CD14-positive monocyte (primary cell): Measurements from ENCODE around the gene PIK3C3. TPM values are rescaled to one million over a fixed set of nuclear protein-coding genes. Genes with fewer than 3 reads are reported as not detected.

Experiments
- DNase-seq, 3 donors: peaks; one replicate each; pipeline ENCODE4 v3.0.0-alpha.2; 2011 to 2022
- H2AFZ ChIP-seq: 2 replicates; pipeline ENCODE4 v1.6.0; 2012; ENCODE audit warnings: mild to moderate bottlenecking, low read depth, low read length, inconsistent platforms; ENCODE audit not compliant: insufficient read depth, poor library complexity, severe bottlenecking
- H3K27ac ChIP-seq, 2 donors: 1 replicate in 1 of 2; 2 replicates in 1 of 2; pipeline ENCODE4 v1.5.1; 2012 to 2013; ENCODE audit warnings: low read length in 2 of 2, control low read depth in 1 of 2, inconsistent platforms in 1 of 2, low read depth in 1 of 2, mild to moderate bottlenecking in 1 of 2
- H3K27me3 ChIP-seq, 2 donors: one replicate each; pipeline versions ENCODE4 v1.6.0 to v1.6.1; 2011 to 2013; ENCODE audit warnings: low read length in 2 of 2; ENCODE audit not compliant: control insufficient read depth in 2 of 2, insufficient read depth in 2 of 2
- H3K36me3 ChIP-seq, 2 donors: replicated peaks in 1 of 2; 1 replicate in 1 of 2; 2 replicates in 1 of 2; pipeline versions ENCODE4 v1.5.1 to v1.6.1; 2012 to 2013; ENCODE audit warnings: low read length in 2 of 2, control low read depth in 1 of 2, inconsistent platforms in 1 of 2, mild to moderate bottlenecking in 1 of 2; ENCODE audit not compliant: insufficient read depth in 2 of 2, control insufficient read depth in 1 of 2
- H3K4me1 ChIP-seq, 2 donors: 1 replicate in 1 of 2; 2 replicates in 1 of 2; pipeline versions ENCODE4 v1.5.1 to v1.6.1; 2012 to 2013; ENCODE audit warnings: low read length in 2 of 2, control low read depth in 1 of 2, inconsistent platforms in 1 of 2, mild to moderate bottlenecking in 1 of 2, moderate library complexity in 1 of 2; ENCODE audit not compliant: insufficient read depth in 2 of 2, control insufficient read depth in 1 of 2
- H3K4me2 ChIP-seq: replicated peaks from 2 replicates; pipeline ENCODE3; 2012; ENCODE audit warnings: low read length, moderate library complexity, mild to moderate bottlenecking; ENCODE audit not compliant: poor library complexity, severe bottlenecking; ENCODE audit errors: extremely low read depth
- H3K4me3 ChIP-seq, 3 experiments: fragments of 200-600 bp in 1 of 3; sonication (generic) in 1 of 3; replicated peaks in 1 of 3; 1 replicate in 2 of 3; 2 replicates in 1 of 3; pipeline ENCODE4 v1.5.1; 2011 to 2013; ENCODE audit warnings: low read length in 3 of 3, mild to moderate bottlenecking in 3 of 3, control low read depth in 2 of 3, low read depth in 2 of 3, inconsistent platforms in 1 of 3, moderate library complexity in 1 of 3
- H3K79me2 ChIP-seq: 2 replicates; pipeline ENCODE4 v1.6.0; 2012; ENCODE audit warnings: mild to moderate bottlenecking, control low read depth, inconsistent platforms, low read length, moderate library complexity; ENCODE audit not compliant: insufficient read depth
- H3K9ac ChIP-seq: 2 replicates; pipeline ENCODE4 v1.6.0; 2017; ENCODE audit warnings: low read length, mild to moderate bottlenecking; ENCODE audit not compliant: insufficient read depth, poor library complexity, severe bottlenecking
- H3K9me3 ChIP-seq, 2 donors: replicated peaks in 1 of 2; 1 replicate in 1 of 2; 2 replicates in 1 of 2; pipeline versions ENCODE4 v1.5.1 to v1.6.1; 2012 to 2013; ENCODE audit warnings: low read length in 2 of 2, control low read depth in 1 of 2; ENCODE audit not compliant: control insufficient read depth in 1 of 2, insufficient read depth in 1 of 2
- H4K20me1 ChIP-seq: 2 replicates; pipeline ENCODE4 v1.6.0; 2012; ENCODE audit warnings: mild to moderate bottlenecking, low read length, control low read depth, moderate library complexity; ENCODE audit not compliant: insufficient read depth
- H3K27ac Mint-ChIP-seq, 7 donors: one replicate each; pipeline ENCODE4 v1.8.0; 2020; ENCODE audit warnings: mild to moderate bottlenecking in 7 of 7, mixed read lengths in 7 of 7, moderate library complexity in 6 of 7, inconsistent platforms in 2 of 7
- H3K27me3 Mint-ChIP-seq, 3 donors: one replicate each; pipeline ENCODE4 v1.8.0; 2021 to 2022; ENCODE audit warnings: low read depth in 3 of 3, mild to moderate bottlenecking in 3 of 3, mixed read lengths in 3 of 3, moderate library complexity in 3 of 3, inconsistent platforms in 1 of 3
- H3K36me3 Mint-ChIP-seq, 2 donors: one replicate each; pipeline ENCODE4 v1.8.0; 2020; ENCODE audit warnings: mixed read lengths in 2 of 2, inconsistent platforms in 1 of 2, mild to moderate bottlenecking in 1 of 2
- H3K4me1 Mint-ChIP-seq: one replicate; pipeline ENCODE4 v1.8.0; 2020; ENCODE audit warnings: mild to moderate bottlenecking, mixed read lengths
- H3K4me3 Mint-ChIP-seq, 2 donors: one replicate each; pipeline ENCODE4 v1.8.0; 2020; ENCODE audit warnings: mild to moderate bottlenecking in 2 of 2, mixed read lengths in 2 of 2, moderate library complexity in 1 of 2
- H3K9me3 Mint-ChIP-seq, 7 donors: one replicate each; pipeline ENCODE4 v1.8.0; 2020 to 2022; ENCODE audit warnings: mixed read lengths in 7 of 7, mild to moderate bottlenecking in 6 of 7, moderate library complexity in 6 of 7, inconsistent platforms in 2 of 7
- WGBS: methylation state at CpG from one replicate; pipeline ENCODE4 v1.1.5; 2013; ENCODE audit warnings: missing lambda C conversion rate; ENCODE audit not compliant: insufficient coverage; 5-methylcytosine and 5-hydroxymethylcytosine counted together
- intact Hi-C, 2 donors: fragments of 100-400 bp; cut with micrococcal nuclease; formaldehyde crosslinking; loops; one replicate each; pipeline versions ENCODE4 v1.15.0 to v1.15.1; 2023
- polyA plus RNA-seq, 3 donors: library from polyadenylated mRNA; depleted of rRNA in 1 of 3; unstranded in 2 of 3; stranded (reverse) in 1 of 3; fragments of 300-500 nt in 2 of 3; fragments of >200 nt in 1 of 3; fragmentation: Illumina TruSeq in 2 of 3; gene quantifications; 1 replicate in 2 of 3; 2 replicates in 1 of 3; pipeline ENCODE4 v1.2.3, GENCODE V29; 2012 to 2021
- TF ChIP-seq, protein P1 (sequence below): fragments of 200-600 bp; IDR thresholded peaks from one replicate; pipeline ENCODE4 v1.8.0; 2022; ENCODE audit warnings: antibody characterized with exemption, mild to moderate bottlenecking

Gene PIK3C3
- polyA plus RNA-seq, 3 donors: 16.5 to 29.1 (median 25.9) TPM

DNA sequence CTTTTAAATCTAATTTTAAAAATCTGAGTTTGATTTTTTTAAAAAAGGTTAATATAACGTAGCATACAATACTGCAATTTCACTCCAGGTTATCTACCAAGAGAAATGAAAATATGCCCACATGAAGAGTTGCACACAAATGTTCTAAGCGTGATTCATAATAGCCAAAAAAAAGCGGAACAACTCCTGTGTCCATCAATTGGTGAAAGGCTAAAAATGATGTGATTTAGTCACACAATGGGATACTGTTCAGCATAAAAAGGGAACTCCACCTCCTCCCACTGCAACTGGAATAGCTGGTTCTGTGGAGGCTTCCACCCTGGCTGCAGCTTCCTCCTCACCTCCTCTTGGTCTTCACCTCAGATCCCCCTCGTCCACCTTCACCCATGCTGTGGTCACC lies 132.8 kb downstream of the PIK3C3 start:
- H3K27me3 ChIP-seq: no peaks in the 10 kb centered on the region
- H4K20me1 ChIP-seq: no peaks in the 10 kb centered on the region
- H3K4me1 ChIP-seq: no peaks in the 10 kb centered on the region
- TF ChIP-seq, protein P1, sequence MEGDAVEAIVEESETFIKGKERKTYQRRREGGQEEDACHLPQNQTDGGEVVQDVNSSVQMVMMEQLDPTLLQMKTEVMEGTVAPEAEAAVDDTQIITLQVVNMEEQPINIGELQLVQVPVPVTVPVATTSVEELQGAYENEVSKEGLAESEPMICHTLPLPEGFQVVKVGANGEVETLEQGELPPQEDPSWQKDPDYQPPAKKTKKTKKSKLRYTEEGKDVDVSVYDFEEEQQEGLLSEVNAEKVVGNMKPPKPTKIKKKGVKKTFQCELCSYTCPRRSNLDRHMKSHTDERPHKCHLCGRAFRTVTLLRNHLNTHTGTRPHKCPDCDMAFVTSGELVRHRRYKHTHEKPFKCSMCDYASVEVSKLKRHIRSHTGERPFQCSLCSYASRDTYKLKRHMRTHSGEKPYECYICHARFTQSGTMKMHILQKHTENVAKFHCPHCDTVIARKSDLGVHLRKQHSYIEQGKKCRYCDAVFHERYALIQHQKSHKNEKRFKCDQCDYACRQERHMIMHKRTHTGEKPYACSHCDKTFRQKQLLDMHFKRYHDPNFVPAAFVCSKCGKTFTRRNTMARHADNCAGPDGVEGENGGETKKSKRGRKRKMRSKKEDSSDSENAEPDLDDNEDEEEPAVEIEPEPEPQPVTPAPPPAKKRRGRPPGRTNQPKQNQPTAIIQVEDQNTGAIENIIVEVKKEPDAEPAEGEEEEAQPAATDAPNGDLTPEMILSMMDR: no peak
- Mint-ChIP-seq H3K36me3 (peaks cover 16 to 18% of the 10 kb centered on the region in 2 donors), H3K4me3 (no peak overlapping the region), H3K4me1 (no peaks in the 10 kb centered on the region), H3K9me3 (peaks cover 0 to 6% (median 0%) of the 10 kb centered on the region in 7 donors), H3K27ac (no peak overlapping the region), H3K27me3 (no peaks in the 10 kb centered on the region)
- H3K9me3 ChIP-seq: no peaks in the 10 kb centered on the region
- H3K9ac ChIP-seq: no peak overlapping the region
- H3K4me3 ChIP-seq: no peak overlapping the region
- no peak overlapping the region for H3K27ac ChIP-seq
- no peak for DNase-seq
- peaks cover 6 to 19% of the 10 kb centered on the region in 2 donors for H3K36me3 ChIP-seq
- intact Hi-C loops: no loop called here
- H2AFZ ChIP-seq: no peak overlapping the region
- WGBS: no CpG with 5 or more reads among the region's 4 CpGs
- H3K79me2 ChIP-seq: no peaks in the 10 kb centered on the region
- H3K4me2 ChIP-seq: no peak overlapping the region

DNA sequence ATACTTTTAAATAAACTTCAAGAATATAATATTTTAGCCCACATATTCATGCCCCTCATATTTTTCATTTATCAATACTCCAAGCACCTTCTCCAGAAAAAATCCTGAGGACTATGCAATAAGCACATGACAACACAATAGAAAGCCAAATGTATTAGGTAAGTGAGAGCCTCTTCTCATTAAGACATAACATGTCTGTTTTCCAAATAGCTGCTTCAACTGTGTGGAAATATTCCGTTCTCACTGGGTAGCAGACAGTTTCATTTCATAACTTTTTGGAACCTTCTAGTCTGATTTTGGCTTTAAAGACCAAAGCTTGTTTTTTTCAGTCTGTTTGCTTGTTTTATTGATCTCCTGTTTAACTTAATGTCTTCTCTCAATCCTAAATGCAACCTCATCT lies 137.8 kb downstream of the PIK3C3 start:
- intact Hi-C loops: no loop called here
- H4K20me1 ChIP-seq: no peaks in the 10 kb centered on the region
- H3K27me3 Mint-ChIP-seq: peaks cover 0 to 4% (median 0%) of the 10 kb centered on the region in 3 donors
- no peak overlapping the region for H2AFZ ChIP-seq
- H3K9me3 ChIP-seq: no peaks in the 10 kb centered on the region
- no peak overlapping the region for H3K9ac ChIP-seq
- no peaks in the 10 kb centered on the region for H3K79me2 ChIP-seq
- H3K9me3 Mint-ChIP-seq: no peaks in the 10 kb centered on the region
- no peaks in the 10 kb centered on the region for H3K27me3 ChIP-seq
- no peak for DNase-seq
- no peaks in the 10 kb centered on the region for H3K4me1 ChIP-seq
- no peak overlapping the region for H3K27ac ChIP-seq
- H3K4me3 Mint-ChIP-seq: no peak overlapping the region
- H3K36me3 ChIP-seq: no peaks in the 10 kb centered on the region
- no peak overlapping the region for H3K4me3 ChIP-seq
- H3K4me1 Mint-ChIP-seq: no peaks in the 10 kb centered on the region
- H3K4me2 ChIP-seq: no peak overlapping the region
- no peak overlapping the region for H3K27ac Mint-ChIP-seq
- no CpG with 5 or more reads among the region's 1 CpG for WGBS
- TF ChIP-seq, protein P1: no peak
- H3K36me3 Mint-ChIP-seq: peaks cover 0 to 2% of the 10 kb centered on the region in 2 donors
